GM11168 (cell line): ENCODE measurements around the gene PRPF38A.
"Not testable (repeated sequence)": the region's sequence is repeated elsewhere in the genome, so short reads cannot be mapped to it uniquely, and the experiment has no call there.

Experiments used
- in situ Hi-C: fragments of 300-500 bp; cut with MboI; formaldehyde crosslinking; loops from one replicate; pipeline ENCODE4 v1.12.0; 2022; ENCODE audit warnings: low sequenced_read_pairs; ENCODE audit not compliant: unreplicated experiment

PRPF38A gene, protein sequence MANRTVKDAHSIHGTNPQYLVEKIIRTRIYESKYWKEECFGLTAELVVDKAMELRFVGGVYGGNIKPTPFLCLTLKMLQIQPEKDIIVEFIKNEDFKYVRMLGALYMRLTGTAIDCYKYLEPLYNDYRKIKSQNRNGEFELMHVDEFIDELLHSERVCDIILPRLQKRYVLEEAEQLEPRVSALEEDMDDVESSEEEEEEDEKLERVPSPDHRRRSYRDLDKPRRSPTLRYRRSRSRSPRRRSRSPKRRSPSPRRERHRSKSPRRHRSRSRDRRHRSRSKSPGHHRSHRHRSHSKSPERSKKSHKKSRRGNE

DNA sequence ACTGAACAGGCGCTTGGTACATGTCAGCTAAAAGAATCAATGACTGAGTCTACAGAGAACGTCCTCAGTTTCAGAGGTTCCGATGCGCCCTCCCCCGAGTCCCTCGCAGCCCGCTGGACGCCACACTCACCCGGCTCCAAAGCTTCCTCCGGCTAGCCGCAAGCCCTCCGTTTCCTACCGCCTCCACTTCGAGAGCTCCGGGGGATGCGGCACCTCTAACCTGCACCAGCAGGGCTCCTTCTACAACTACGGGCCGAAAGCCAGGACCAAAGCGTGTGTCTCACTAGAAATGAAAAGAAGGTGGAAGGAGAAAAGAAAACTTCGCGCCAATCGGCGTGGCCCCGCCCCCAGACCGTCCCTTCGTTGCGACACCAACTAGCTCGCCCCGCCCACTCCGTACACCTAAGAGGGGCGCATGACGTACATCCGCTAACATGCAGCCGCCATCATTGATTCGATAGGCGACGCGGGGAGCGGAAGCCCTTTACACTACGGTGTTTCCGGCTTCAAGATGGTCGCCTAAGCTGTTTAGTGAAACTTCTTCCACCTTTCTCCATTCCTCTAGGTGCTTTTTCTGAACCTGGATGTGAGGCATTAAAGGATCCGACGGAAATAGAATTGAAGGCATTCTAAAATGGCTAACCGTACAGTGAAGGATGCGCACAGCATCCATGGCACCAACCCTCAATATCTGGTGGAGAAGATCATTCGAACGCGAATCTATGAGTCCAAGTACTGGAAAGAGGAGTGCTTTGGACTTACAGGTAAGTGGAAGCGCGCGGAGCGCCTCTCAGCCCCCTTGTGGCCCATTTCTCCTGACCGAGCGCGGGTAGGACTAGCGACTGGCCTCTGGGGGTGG, at the start of gene PRPF38A, which contains the start of gene ORC1:
Gene PRPF38A, plus strand, starts transcription at position 487 of the 859 bp plus-strand sequence. Its CDS starts 148 bp downstream, at position 635.
Gene ORC1, minus strand, starts transcription at position 308 of the 859 bp plus-strand sequence. CDS start 2,200 bp downstream, outside the sequence.
- in situ Hi-C loops = loop anchor here (25.0 kb wide), 1 partner anchor 833 kb away; the partner anchor contains the start of gene MAGOH

DNA sequence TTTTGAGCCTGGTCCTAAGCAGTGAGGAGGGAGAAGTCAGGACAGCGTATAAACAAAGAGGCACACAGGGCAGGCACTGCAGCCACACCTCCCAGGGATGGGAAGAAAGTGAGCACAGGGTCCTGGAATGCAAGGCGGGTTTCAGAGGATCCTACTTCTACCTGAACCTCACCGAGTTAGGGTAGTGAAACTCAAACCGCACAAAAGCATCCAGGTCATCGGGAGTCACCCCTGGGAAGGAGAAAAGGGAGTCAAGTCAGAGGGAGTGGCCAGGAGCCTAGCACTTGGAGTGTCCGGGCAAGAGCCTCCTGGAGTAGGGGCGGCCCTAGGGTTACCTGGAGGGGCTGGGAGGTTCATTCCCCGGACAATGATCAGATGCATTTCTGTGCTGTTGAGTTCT, 49.0 kb upstream of the PRPF38A start:
- in situ Hi-C loops = no loop called here

DNA sequence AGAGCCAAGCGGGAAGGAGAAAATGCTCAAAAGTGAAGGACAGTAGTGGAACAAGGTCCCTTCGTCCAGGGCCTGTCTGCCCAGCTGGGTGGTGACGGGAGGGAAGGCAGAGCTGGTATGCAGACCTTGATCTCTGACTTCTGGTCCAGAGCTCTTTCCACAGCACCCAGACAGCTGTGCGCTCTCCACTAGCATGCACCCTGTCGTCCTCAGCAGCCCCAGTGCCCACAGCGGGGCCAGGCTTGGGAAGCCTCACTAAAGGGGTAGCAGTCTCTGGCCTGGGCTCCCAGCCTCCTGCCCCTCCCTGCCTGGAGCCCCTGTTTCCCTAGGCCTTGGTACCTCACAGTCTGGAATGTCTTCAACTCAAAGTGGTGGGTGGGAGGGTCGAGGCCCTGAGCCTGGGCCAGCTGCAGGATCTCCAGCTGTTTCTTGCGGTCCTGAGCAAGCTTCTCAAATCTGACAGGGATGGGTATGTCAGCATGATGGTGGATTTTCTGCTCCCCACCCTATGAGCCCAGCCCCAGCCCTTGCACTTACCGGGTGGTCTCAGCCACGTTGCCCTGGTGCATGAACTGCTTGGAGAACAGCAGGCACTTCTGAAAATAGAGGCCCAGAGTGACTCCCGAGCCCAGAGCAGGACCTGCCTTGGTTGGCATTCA, 48.4 kb upstream of the PRPF38A start:
- in situ Hi-C loops = no loop called here

DNA sequence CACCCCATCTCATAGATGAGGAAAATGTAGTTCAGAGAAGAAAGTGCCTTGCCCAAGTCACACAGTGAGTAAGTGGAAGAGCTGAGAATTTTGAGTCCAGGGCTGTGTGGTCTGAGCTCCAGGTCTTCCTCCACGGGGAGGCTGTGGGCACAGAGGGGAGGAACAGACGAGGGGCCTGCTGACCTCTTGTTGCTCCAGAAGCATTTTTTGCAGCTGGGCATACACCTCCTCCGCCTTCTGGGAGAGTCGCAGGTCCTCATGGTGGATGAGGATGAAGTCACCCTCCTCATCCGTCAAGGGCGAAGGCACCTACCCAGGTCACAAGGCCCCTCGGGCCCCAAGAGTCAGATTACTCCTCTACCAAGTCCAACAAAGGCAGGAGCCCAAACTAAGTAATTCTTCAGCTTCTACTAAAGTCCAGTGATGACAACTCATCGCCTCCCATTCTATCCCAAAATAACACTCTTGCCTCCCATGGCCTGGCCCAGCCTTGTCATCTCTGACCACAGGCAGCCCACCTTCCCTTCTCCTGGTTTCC, 47.5 kb upstream of the PRPF38A start:
- in situ Hi-C loops = no loop called here

DNA sequence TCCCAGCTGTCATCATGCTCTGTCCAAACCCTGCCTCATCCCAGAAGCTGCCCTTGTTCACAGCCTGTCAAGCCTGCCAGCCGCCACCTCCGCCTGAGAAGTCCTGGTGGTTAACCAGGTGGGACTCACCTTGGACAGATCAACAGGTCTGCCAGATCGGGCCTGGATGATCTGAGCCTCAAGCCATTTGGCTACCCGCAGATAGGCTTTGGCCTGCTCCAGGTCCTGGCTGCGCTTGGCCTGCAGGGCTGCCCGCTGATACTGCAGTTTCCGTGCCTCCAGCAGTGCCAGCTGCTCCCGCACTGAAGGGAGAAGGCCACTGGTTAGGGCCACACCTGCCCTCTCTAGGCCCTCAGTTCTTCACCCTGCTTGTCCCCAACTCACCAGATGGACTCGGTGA, 47.0 kb upstream of the PRPF38A start:
- in situ Hi-C loops = no loop called here

DNA sequence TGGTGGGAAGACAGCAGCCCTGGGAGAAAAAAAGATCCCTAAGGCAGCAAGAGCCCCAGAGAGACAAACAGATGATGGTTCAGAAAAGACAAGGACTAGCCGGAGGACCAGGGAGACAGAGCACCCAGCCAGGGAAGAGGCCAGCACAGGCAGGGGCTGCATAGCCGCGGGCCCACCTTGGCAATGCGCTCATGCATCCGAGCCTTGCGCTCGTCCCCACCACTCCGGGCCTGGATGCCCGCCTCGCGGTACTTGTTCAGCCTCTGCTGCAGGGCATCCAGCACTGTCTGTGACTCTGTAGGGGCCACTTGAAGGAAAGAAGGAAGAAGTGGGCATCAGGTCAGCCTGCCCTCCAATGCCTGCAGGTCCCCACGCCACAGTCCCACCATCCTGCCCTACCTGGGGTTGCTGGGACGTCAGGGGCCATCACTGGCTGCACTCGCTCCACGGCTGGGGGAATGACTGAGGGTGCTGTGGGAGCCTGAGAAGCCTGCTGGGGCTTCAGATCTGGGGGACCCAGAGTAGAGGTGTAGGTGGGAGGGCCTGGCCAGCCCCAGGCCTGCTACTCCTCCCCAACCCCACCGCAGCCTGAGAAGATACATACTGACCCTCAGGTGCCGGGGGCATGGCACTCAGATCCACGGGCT, 45.4 kb upstream of the PRPF38A start:
- in situ Hi-C loops = no loop called here

DNA sequence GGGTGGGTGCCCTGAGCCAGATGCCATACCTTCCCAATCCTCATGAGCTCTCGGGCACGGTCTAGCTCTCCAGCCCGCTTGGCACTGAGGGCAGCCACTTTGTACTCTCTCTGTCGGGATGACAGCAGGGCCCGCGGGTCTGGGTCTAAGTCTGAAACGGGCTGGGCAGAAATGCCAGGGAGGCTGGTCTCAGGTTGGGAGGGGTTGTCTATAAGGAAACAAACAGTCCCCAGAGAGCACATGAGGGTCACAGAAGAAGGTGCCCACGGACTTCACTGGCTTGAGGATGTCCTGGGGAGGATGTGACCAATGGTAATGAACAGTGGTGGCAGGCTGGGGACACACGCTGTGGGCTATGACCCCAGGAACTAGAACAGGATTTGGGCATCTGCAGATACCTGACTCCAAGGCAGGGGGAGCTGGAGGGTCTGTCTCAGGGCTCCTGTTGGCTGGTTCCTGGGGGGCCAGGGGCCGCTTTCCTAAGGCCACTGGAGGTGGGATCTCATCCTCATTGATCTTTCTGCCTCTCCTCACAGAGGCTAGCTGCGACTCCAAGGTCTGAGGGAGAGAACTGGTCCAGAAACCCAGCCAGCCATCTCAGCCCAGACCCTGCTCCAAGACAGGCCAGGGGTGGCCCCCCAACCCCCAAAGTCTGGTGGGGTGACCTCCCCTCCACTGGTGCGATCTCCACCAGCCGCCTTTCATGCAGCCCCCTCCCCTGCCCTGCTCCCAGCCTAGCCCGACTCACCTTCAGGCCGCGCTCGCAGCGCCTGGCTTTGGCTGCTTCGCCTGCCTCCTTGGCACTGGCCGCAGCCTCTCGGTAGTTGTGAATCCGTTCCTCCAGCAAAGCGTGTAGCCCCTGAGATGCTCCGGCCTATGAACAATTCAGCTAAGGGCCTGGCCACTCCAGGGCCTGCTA, 44.5 kb upstream of the PRPF38A start:
- in situ Hi-C loops = no loop called here

DNA sequence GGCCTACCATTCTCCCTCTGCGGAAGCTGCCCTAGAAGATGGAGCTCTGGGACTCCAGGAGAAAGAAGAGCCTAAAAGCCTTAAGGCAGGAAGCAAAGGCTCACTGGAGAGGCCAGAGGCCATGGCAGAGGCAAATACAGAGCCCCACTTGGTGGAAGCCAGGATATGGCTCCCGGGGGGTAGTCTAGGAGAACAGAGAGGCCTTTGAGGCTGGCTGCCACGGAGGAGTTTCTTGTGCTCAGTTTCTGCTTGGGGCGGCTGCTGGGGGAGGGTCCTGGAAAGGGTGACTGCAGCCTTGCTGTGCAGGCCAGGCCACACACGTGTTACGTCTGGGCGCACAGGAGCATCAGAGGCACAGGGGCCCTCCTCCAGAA, 43.8 kb upstream of the PRPF38A start:
- in situ Hi-C loops = no loop called here

DNA sequence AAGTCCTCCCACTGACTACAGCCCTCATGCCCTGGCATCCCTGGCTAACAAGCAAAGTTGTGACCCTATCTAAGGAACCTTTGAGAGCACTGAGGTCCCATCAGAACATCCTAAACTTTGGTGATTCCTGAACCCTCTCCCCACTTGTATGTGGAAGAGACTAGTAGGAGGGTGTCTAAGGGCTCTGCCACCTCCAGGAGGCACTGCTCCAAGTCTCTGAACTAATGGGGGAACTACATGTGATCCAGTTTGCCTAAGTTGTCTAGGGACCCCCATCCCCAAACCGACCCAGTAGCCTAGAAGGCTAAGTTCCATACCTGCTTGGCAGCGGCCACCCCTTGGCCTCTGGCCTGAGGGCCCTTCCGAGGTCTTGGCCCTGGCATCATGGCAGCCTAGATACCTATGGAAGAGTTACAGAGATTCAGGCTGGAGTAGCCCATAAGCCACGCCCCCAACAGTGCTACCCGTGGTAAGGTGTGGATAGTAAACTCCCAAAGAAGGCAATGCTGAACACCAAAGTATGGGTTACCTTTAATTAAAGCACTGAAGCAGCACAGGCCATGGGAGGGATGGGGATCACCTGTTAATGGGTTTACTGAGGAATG, 40.1 kb upstream of the PRPF38A start:
- in situ Hi-C loops = no loop called here

DNA sequence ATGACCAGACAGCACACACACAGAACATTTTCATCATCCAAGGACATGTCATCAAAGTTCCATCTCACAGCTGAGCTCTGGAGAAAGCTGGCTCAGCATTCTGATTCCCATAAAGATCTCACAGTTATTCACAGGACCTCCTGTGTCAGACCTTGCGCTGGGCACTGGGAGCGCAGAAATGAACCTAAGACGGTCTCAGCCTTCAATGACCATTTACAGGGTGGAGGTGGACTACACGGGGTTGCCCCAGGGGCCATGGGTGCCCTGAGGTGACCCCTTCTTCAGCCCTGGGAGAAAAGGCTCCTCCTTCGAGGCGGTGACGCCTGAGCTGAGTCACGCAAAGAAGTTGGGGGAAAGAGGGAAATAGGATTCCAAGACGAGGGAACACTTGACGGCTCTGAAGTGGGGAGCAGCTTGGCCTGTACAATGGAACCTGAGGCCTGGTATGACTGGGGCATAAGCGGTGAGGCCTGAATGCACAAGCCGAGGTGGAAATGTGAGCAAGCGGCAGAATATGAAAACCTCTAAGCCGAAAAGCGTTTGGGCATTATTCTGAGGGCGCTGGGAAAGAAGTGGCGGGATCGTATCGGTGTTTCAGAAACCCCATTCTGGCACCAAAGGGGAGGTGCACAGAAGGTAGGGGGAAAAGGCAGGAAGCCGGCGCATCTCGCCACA, 39.2 kb upstream of the PRPF38A start:
- in situ Hi-C loops = no loop called here

DNA sequence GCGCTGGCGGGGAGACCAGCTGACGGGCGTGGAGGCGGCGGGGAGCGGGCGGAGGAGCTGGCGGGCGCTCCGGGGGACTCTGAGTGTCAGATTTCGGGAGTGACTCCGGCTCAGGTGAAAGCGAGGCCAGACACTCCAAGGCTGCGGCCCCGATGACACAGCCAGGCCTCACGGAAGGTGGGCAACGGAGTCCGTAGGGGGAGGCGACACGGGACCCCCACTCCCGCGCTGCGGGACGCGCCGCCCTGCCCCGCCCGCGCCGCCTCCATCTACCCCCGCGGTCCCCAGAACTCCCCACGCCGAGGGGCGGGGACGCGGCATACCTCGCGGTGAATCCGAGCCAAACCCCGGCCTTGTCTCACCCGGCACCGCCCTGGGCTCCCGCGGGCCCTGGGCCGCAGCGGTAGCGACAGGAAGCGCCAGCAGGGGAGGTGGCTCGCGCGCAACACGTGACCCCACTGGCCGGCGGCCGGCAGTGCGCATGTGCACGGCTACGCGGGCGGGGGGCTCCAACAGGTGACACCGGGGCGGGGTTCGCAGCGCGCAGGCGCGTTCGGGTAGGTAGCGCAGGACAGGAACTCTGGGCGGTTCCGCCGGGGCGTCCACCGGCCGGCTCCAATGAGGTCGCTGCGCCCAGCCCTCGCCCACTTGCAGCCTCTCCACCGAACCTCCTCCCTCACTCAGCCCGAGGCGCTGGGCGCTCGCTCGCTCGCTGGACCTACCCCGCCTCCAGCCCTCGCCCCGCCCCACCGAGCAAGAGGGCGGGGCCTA, 38.5 kb upstream of the PRPF38A start, which contains the start of gene CC2D1B:
Gene CC2D1B, minus strand, starts transcription at position 460 of the 771 bp plus-strand sequence. CDS start 1,585 bp downstream, outside the sequence.
- in situ Hi-C loops = no loop called here

DNA sequence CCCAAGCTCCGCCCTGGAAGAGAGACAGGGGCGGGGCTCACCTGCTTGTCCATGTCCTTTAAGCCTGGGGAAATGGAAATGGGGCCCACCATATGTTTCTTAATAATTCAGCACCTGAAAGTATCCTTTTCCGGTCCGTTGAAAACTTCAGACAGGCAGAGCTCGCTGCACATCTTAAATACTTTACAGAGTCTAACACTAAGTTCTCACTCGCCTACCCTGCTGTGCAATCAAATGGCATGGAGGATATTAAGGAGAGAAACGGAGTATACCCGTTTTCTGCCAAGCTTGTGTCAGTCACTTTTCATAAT, 37.9 kb upstream of the PRPF38A start:
- in situ Hi-C loops = no loop called here

DNA sequence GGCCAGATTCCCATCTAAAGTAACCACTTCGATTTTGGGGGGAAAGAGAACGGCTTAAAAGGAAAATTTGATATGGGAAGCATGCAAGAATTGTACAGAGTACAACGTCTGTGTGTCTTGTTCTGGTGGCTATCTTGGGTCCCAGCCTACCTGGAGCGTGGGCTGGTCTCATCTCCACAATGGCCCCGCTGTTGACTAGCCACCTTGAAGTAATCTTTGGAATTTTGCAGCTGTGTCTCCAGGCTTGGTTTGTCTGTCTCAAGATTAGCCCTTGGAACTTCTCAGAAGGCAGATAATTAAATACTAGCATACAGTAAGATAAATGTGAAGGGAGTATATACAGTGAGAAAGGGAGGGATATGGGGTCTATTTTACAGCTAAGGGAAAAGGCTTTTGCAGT, 37.1 kb upstream of the PRPF38A start:
- in situ Hi-C loops = no loop called here

DNA sequence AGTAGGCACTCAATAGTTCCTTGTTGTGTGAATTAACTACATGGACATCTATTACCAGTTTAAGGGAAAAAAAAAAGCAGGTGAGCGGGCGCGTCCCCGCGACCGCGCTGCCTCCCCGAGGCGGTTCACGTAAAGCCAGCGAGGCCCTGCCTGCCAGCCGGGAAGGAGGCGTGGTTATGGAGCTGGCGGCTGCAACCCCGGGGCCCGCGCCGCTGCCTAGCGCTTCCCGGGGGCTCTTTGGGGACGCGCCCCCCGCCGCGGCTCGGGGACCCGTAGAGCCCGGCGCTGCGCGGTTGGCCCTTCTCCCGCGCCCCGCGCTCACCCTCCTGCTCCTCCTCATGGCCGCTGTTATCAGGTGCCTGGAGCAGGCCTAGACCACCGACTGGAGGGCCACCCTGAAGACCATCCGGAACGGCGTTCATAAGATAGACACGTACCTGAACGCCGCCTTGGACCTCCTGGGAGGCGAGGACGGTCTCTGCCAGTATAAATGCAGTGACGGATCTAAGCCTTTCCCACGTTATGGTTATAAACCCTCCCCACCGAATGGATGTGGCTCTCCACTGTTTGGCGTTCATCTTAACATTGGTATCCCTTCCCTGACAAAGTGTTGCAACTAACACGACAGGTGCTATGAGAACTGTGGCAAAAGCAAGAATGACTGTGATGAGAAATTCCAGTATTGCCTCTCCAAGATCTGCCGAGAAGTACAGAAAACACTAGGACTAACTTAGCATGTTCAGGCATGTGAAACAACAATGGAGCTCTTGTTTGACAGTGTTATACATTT, 35.8 kb upstream of the PRPF38A start:
- in situ Hi-C loops = no loop called here

DNA sequence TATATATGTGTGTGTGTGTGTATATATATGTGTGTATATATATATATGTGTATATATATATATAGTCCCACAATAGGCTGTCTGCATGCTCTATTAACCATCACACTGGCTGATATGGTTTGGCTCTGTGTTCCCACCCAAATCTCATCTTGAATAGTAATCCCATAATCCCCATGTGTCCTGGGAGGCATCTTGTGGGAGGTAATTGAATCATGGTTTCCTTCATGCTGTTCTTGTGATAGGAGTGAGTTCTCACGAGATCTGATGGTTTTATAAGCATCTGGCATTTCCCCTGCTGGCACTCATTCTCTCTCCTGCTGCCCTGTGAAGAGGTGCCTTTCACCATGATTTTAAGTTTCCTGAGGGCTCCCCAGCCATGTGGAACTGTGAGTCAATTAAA, 34.6 kb upstream of the PRPF38A start:
- in situ Hi-C loops = not testable (repeated sequence)

DNA sequence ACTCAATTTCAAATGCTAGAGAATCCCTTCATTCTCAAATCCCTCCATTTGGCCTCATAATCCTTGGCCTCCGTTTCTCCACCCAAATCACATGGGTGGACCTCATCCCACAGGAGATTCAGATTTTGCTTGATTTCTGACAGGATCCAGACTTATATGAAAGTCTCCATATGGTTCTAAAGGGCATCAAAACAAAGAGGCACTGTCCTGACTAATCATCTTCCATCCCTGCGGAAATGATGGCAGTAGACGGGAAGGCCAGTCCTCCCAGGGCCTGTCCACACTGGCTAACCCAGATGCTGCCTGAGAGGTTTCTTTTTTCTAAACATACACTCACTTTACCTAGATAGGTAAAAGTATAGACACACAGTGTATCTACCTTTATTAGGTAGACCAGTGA, 19.0 kb upstream of the PRPF38A start:
- in situ Hi-C loops = no loop called here

DNA sequence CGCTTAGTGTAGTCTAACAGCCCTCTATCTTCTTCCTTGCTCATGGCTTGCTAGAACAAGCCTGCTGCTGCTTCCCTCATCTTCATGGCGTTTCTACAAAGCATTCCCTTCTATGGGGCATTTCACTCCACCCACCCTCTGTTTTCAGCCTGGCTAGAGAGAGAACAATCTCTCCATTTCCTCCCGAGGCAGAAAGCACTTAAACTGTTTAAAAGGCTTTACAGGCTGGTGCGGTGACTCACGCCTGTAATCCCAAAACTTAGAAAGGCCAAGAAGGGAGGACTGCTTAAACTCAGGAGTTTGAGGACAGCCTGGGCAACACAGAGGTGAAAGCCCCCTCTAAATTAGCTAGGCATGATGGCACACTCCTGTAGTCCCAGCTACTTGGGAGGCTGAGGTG, 17.9 kb upstream of the PRPF38A start:
- in situ Hi-C loops = no loop called here
